K562 (cell line): ENCODE results near the gene P4HTM. TPM values are rescaled to one million over a fixed set of nuclear protein-coding genes. Genes with fewer than 3 reads are reported as not detected.

Experiments
- ATAC-seq: fragments of 200-7000 bp; cut with Tn5 transposase; 3 replicates; pipeline ENCODE4 v1.9.1; 2020; ENCODE audit warnings: moderate library complexity
- BruUV-seq: library from RNA; stranded (reverse); fragments of 400-500 nt; replicated peaks from 2 replicates; lab custom pipeline; 2021; lab: Mats Ljungman, UMichigan
- CTCF ChIA-PET: fragments of 300-600 bp; formaldehyde crosslinking; extraction: SDS; loops from one replicate; lab custom pipeline; 2021; ENCODE audit warnings: low intra/inter-chr PET ratio; lab: Yijun Ruan, JAX
- POLR2A ChIA-PET: fragments of 300-600, 350-650 bp; sonication (Branson Sonifier 250); formaldehyde crosslinking; extraction: SDS; loops from one replicate; lab custom pipeline; 2021; ENCODE audit warnings: antibody characterized with exemption, inconsistent platforms; lab: Yijun Ruan, JAX
- DNase-seq, 4 experiments: peaks; one replicate each; pipeline versions ENCODE4 v3.0.0 to v3.0.0-alpha.2; 2011 to 2018; ENCODE audit warnings: low spot score in 3 of 4, mixed read lengths in 3 of 4; ENCODE audit errors: extremely low read depth in 1 of 4
- FAIRE-seq: peaks from 2 replicates; lab custom pipeline; 2011; peaks lifted over from hg19 to GRCh38; lab: Jason Lieb, UNC
- H2AFZ ChIP-seq: 2 replicates; pipeline ENCODE4 v1.6.0; 2011; ENCODE audit warnings: low read depth, low read length, control low read depth, inconsistent platforms
- H3K27ac ChIP-seq: fragments of 200-600 bp; 3 replicates; pipeline ENCODE4 v1.8.0; 2011; ENCODE audit warnings: low read depth, mild to moderate bottlenecking, control low read depth, inconsistent platforms, low read length, moderate library complexity, mixed read lengths; ENCODE audit errors: extremely low read depth
- H3K27me3 ChIP-seq, 2 experiments: fragments of 300-600 bp in 1 of 2; 2 replicates in 1 of 2; 3 replicates in 1 of 2; pipeline versions ENCODE4 v1.6.0 to v1.8.0; 2011; ENCODE audit warnings: inconsistent platforms in 2 of 2, low read length in 2 of 2, mild to moderate bottlenecking in 1 of 2, mixed read lengths in 1 of 2, moderate library complexity in 1 of 2; ENCODE audit not compliant: control insufficient read depth in 2 of 2, insufficient read depth in 2 of 2
- H3K36me3 ChIP-seq: fragments of 300-600 bp; 3 replicates; pipeline ENCODE4 v1.8.0; 2011; ENCODE audit warnings: mild to moderate bottlenecking, low read length, inconsistent platforms; ENCODE audit not compliant: control insufficient read depth, insufficient read depth
- H3K4me1 ChIP-seq, 2 experiments: fragments of 200-600 bp in 1 of 2; replicated peaks in 1 of 2; 2 replicates in 1 of 2; 3 replicates in 1 of 2; pipeline versions ENCODE4 v1.5.1 to v1.8.0; 2011; ENCODE audit warnings: inconsistent platforms in 2 of 2, low read length in 2 of 2, mild to moderate bottlenecking in 1 of 2, mixed read lengths in 1 of 2, moderate library complexity in 1 of 2; ENCODE audit not compliant: control insufficient read depth in 2 of 2, insufficient read depth in 2 of 2
- H3K4me2 ChIP-seq: 2 replicates; pipeline ENCODE4 v1.6.1; 2011; ENCODE audit warnings: low read length, control low read depth, inconsistent platforms, mixed read lengths; ENCODE audit not compliant: insufficient read depth
- H3K4me3 ChIP-seq: fragments of 200-600 bp; sonication (generic), shearing (Covaris generic); 2 replicates; pipeline ENCODE4 v1.5.1; 2016; ENCODE audit warnings: control low read depth, inconsistent platforms
- H3K79me2 ChIP-seq: fragments of 200-600 bp; 3 replicates; pipeline ENCODE4 v1.8.0; 2011; ENCODE audit warnings: low read length, inconsistent platforms; ENCODE audit not compliant: control insufficient read depth, insufficient read depth
- H3K9ac ChIP-seq, 2 experiments: 2 replicates each; pipeline versions ENCODE4 v1.6.0 to v1.6.1; 2011; ENCODE audit warnings: low read depth in 2 of 2, low read length in 2 of 2, control low read depth in 1 of 2, inconsistent platforms in 1 of 2, mild to moderate bottlenecking in 1 of 2, mixed read lengths in 1 of 2; ENCODE audit not compliant: insufficient read depth in 1 of 2
- H3K9me1 ChIP-seq: one replicate; pipeline ENCODE4 v1.6.0; 2011; ENCODE audit warnings: inconsistent platforms, mild to moderate bottlenecking, low read length, moderate library complexity; ENCODE audit not compliant: control insufficient read depth, insufficient read depth
- H3K9me3 ChIP-seq: replicated peaks from 2 replicates; pipeline ENCODE4 v1.5.1; 2011; ENCODE audit warnings: low read depth, low read length, inconsistent platforms; ENCODE audit not compliant: control insufficient read depth, insufficient read depth
- H4K20me1 ChIP-seq: replicated peaks from 2 replicates; pipeline ENCODE4 v1.6.1; 2011; ENCODE audit warnings: low read length, inconsistent platforms, mixed read lengths; ENCODE audit not compliant: control insufficient read depth, insufficient read depth
- DNMT1 ChIP-seq: fragments of 450-650 bp; IDR thresholded peaks from 2 replicates; pipeline ENCODE4 v1.6.1; 2016; ENCODE audit warnings: antibody characterized with exemption, mild to moderate bottlenecking
- POLR2A ChIP-seq: fragments of 450-650 bp; conservative IDR thresholded peaks from 2 replicates; pipeline ENCODE4 v1.6.1; 2016
- RBM39 ChIP-seq: fragments of 200-400 bp; formaldehyde crosslinking; optimal IDR thresholded peaks from 2 replicates; pipeline ENCODE3; 2018; ENCODE audit warnings: low read depth, low read length
- SIN3A ChIP-seq, 2 experiments: fragments of 150-350 bp in 1 of 2; IDR thresholded peaks; 2 replicates each; pipeline ENCODE4 v1.6.1; 2011 to 2016; ENCODE audit warnings: borderline replicate concordance in 2 of 2, low read depth in 2 of 2, low read length in 2 of 2, mild to moderate bottlenecking in 2 of 2, moderate library complexity in 2 of 2; ENCODE audit not compliant: control insufficient read depth in 1 of 2
- SP1 ChIP-seq: sonication (generic); formaldehyde crosslinking; IDR thresholded peaks from 2 replicates; pipeline ENCODE4 v1.8.1; 2022; ENCODE audit warnings: mild to moderate bottlenecking, missing genetic modification reagents
- TCF3 ChIP-seq: sonication (generic); formaldehyde crosslinking; IDR thresholded peaks from 2 replicates; pipeline ENCODE4 v1.4.0; 2020; ENCODE audit warnings: mild to moderate bottlenecking, missing genetic modification reagents
- WGBS: fragments of 100-300 bp; shearing (Covaris generic); methylation state at CpG from one replicate; pipeline ENCODE4 v1.1.6; 2016; ENCODE audit warnings: low coverage, mixed read lengths; ENCODE audit not compliant: insufficient coverage; ENCODE audit errors: missing lambda C conversion rate; 5-methylcytosine and 5-hydroxymethylcytosine counted together
- in situ Hi-C: fragments of 300-500 bp; cut with MboI; formaldehyde crosslinking; loops from 4 replicates; pipeline ENCODE4 v1.15.0; 2018; ENCODE audit warnings: inconsistent platforms, mixed read lengths
- intact Hi-C: fragments of 100-400 bp; cut with micrococcal nuclease; formaldehyde crosslinking; loops from 2 replicates; pipeline ENCODE4 v1.14.2; 2022
- polyA plus RNA-seq, 8 experiments: library from polyadenylated mRNA; depleted of rRNA in 4 of 8; stranded (reverse) in 5 of 8; unstranded in 3 of 8; fragments of >200 nt; fragmentation: Nextera tagmentation in 2 of 8; fragmentation: Illumina TruSeq in 1 of 8; extraction: Ambion mirVana in 2 of 8; extraction: Trizol in 1 of 8; gene quantifications; 2 replicates each; pipeline versions ENCODE4 v1.2.1 to v1.2.3, GENCODE V29; 2011 to 2014; ENCODE audit warnings: inconsistent platforms in 1 of 8, missing spikeins in 1 of 8
- total RNA-seq, 7 experiments: library from RNA; depleted of rRNA in 6 of 7; stranded (reverse); fragments of >200 nt in 6 of 7; fragmentation: Illumina TruSeq in 2 of 7; extraction: Trizol in 2 of 7; gene quantifications; 2 replicates each; pipeline versions ENCODE4 v1.2.1 to v1.2.3, GENCODE V29; 2011 to 2021; ENCODE audit warnings: low replicate concordance in 1 of 7
- TF ChIP-seq, protein P1 (sequence below): fragments of 450-650 bp; formaldehyde crosslinking; IDR thresholded peaks from 2 replicates; pipeline ENCODE4 v1.4.0; 2020; ENCODE audit warnings: mild to moderate bottlenecking
- TF ChIP-seq, protein P2 (sequence below): fragments of 250-450 bp; sonication (Bioruptor Pico); IDR thresholded peaks from 2 replicates; pipeline ENCODE4 v1.9.0; 2021; ENCODE audit warnings: mild to moderate bottlenecking, inconsistent platforms
- TF ChIP-seq, protein P3 (sequence below): fragments of 250-450 bp; sonication (Bioruptor Pico); IDR thresholded peaks from 2 replicates; pipeline ENCODE4 v1.8.0; 2021; ENCODE audit warnings: borderline replicate concordance, mild to moderate bottlenecking, moderate library complexity; ENCODE audit not compliant: poor library complexity, severe bottlenecking

The P4HTM gene
- total and polyA plus RNA-seq, 9 of the 15 experiments (the other 6 are each of a cell fraction or from before 2014, with no cell fraction given), result 0.09 to 0.66 (median 0.25) TPM; not detected in 2

DNA sequence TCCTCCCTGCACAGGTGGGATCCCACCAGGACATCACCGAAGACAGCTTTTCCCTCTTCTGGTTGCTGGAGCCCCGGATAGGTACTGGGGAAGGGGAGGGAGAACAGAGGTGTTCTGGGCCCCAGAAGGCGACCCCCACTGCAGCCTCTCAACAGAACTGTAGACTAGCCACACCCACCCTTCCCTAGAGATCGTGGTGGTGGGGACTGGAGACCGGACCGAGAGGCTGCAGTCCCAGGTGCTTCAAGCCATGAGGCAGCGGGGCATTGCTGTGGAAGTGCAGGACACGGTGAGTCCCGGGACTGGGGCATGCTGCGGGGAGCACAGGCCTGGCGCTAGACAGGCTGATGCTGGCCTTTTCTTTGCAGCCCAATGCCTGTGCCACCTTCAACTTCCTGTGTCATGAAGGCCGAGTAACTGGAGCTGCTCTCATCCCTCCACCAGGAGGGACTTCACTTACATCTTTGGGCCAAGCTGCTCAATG, 32.7 kb downstream of the P4HTM start:
- ChIA-PET POLR2A (interaction anchor here (0.6 to 8.4 kb wide), 9 partner anchors 10 to 577 kb away, joined by 3 to 104 read pairs (median 4); partner anchors contain the start of genes QRICH1 and WDR6), CTCF (no interaction called here)
- no peaks in the 10 kb centered on the region for H3K9me3 ChIP-seq
- H3K9me1 ChIP-seq, result peaks cover 9% of the 10 kb centered on the region
- H3K79me2 ChIP-seq, result peaks cover 88% of the 10 kb centered on the region
- in situ Hi-C loops, result no loop called here
- H3K4me3 ChIP-seq, result peak overlapping the region; percentile 74
- peaks cover 13% of the 10 kb centered on the region for H4K20me1 ChIP-seq
- peak overlapping the region; percentile 99 for H3K27ac ChIP-seq
- no TSS peak for BruUV-seq
- no peaks in the 10 kb centered on the region for H3K27me3 ChIP-seq
- peaks cover 15 to 62% of the 10 kb centered on the region in 2 experiments; a peak in 4 of 5 replicates for H3K4me1 ChIP-seq
- DNase-seq, result peak in 1 of 4 experiments; percentile 11
- ATAC-seq, result no peak
- H3K36me3 ChIP-seq, result peaks cover 54% of the 10 kb centered on the region
- intact Hi-C loops, result loop anchor here (10.0 kb wide), 1 partner anchor 142 kb away; the partner anchor contains the start of gene CCDC71
- 14% methylated on average over 12 of the region's 12 CpGs for WGBS
- H2AFZ ChIP-seq, result no peak overlapping the region
- H3K9ac ChIP-seq, result peak overlapping the region; percentile 92 to 98
- TF ChIP-seq, protein P1, sequence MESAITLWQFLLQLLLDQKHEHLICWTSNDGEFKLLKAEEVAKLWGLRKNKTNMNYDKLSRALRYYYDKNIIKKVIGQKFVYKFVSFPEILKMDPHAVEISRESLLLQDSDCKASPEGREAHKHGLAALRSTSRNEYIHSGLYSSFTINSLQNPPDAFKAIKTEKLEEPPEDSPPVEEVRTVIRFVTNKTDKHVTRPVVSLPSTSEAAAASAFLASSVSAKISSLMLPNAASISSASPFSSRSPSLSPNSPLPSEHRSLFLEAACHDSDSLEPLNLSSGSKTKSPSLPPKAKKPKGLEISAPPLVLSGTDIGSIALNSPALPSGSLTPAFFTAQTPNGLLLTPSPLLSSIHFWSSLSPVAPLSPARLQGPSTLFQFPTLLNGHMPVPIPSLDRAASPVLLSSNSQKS, result no peak
- no peak for TF ChIP-seq TCF3 (CRISPR knock-in tag)
- TF ChIP-seq, protein P2, sequence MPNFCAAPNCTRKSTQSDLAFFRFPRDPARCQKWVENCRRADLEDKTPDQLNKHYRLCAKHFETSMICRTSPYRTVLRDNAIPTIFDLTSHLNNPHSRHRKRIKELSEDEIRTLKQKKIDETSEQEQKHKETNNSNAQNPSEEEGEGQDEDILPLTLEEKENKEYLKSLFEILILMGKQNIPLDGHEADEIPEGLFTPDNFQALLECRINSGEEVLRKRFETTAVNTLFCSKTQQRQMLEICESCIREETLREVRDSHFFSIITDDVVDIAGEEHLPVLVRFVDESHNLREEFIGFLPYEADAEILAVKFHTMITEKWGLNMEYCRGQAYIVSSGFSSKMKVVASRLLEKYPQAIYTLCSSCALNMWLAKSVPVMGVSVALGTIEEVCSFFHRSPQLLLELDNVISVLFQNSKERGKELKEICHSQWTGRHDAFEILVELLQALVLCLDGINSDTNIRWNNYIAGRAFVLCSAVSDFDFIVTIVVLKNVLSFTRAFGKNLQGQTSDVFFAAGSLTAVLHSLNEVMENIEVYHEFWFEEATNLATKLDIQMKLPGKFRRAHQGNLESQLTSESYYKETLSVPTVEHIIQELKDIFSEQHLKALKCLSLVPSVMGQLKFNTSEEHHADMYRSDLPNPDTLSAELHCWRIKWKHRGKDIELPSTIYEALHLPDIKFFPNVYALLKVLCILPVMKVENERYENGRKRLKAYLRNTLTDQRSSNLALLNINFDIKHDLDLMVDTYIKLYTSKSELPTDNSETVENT, result 0 out of 2 replicates have a peak, but pooled peaks have one; percentile 27
- TF ChIP-seq DNMT1, result no peak
- TF ChIP-seq SP1 (CRISPR knock-in tag), result 0 out of 2 replicates have a peak, but pooled peaks have one; percentile 34
- 0 out of 2 replicates have a peak, but pooled peaks have one; percentile 10 for TF ChIP-seq POLR2A
- peak; percentile 10 for TF ChIP-seq RBM39
- TF ChIP-seq SIN3A (IDR thresholded peaks at IDR 0.05; ENCODE audit: borderline replicate concordance in 2 of 2, control insufficient read depth in 1 of 2, low read depth in 2 of 2, low read length in 2 of 2), result peak in 1 of 2 experiments; percentile 21; a peak in 1 of 4 replicates
- TF ChIP-seq, protein P3, sequence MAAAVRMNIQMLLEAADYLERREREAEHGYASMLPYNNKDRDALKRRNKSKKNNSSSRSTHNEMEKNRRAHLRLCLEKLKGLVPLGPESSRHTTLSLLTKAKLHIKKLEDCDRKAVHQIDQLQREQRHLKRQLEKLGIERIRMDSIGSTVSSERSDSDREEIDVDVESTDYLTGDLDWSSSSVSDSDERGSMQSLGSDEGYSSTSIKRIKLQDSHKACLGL (CRISPR knock-in tag), result no peak
- no peak for FAIRE-seq
- peak overlapping the region; percentile 91 for H3K4me2 ChIP-seq
